Caki2 (cell line): ENCODE results near the gene CCDC120. TPM values are rescaled to one million over a fixed set of nuclear protein-coding genes. Genes with fewer than 3 reads are reported as not detected.

ENCODE experiments used
- DNase-seq: peaks from one replicate; pipeline ENCODE4 v3.0.0-alpha.2; 2015; ENCODE audit warnings: low read depth
- in situ Hi-C: cut with HindIII; loops from 2 replicates; pipeline ENCODE4 v1.10.0; 2016; ENCODE audit warnings: low sequenced_read_pairs, low pct_unique_long_range_greater_than_20kb, mixed read lengths
- total RNA-seq: library from RNA; depleted of rRNA; stranded (reverse); fragments of >200 nt; shearing (Covaris generic); gene quantifications from 2 replicates; pipeline ENCODE4 v1.2.3, GENCODE V29; 2014; ENCODE audit warnings: low replicate concordance; rRNA removed

CCDC120 gene, protein sequence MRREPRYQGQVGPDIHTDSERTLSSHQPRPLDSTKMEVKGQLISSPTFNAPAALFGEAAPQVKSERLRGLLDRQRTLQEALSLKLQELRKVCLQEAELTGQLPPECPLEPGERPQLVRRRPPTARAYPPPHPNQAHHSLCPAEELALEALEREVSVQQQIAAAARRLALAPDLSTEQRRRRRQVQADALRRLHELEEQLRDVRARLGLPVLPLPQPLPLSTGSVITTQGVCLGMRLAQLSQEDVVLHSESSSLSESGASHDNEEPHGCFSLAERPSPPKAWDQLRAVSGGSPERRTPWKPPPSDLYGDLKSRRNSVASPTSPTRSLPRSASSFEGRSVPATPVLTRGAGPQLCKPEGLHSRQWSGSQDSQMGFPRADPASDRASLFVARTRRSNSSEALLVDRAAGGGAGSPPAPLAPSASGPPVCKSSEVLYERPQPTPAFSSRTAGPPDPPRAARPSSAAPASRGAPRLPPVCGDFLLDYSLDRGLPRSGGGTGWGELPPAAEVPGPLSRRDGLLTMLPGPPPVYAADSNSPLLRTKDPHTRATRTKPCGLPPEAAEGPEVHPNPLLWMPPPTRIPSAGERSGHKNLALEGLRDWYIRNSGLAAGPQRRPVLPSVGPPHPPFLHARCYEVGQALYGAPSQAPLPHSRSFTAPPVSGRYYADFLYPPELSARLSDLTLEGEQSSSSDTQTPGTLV
- total RNA-seq: not detected in 2 replicates

GRCh38 chrX:49058794-49059193 lies at the start of gene CCDC120:
Gene CCDC120 (plus strand): TSS chrX:49058999. CDS start chrX:49062042, 3,043 bp downstream.
- no peak for DNase-seq
- in situ Hi-C loops: no loop called here

DNA sequence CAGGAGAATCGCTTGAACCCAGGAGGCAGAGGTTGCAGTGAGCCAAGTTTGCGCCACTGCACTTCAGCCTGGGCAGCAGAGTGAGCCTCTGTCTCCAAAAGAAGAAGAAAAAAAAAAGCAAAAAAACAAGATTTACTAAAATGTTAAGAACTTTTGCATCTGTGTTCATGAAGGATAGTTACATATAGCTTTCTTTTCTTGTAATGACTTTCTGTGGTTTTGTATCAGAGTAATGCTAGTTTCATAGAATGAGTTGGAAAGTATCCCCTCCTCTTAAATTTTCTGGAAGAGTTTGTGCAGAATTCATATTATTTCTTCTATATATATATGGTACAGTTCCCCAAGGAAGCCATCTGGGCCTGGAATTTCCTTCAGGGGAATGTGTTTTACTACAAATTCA lies 39.7 kb upstream of the CCDC120 start:
- DNase-seq: no peak
- in situ Hi-C loops: no loop called here

GRCh38 chrX:49019599-49020249 lies 39.1 kb upstream of the CCDC120 start:
- DNase-seq: no peak
- in situ Hi-C loops: no loop called here

DNA sequence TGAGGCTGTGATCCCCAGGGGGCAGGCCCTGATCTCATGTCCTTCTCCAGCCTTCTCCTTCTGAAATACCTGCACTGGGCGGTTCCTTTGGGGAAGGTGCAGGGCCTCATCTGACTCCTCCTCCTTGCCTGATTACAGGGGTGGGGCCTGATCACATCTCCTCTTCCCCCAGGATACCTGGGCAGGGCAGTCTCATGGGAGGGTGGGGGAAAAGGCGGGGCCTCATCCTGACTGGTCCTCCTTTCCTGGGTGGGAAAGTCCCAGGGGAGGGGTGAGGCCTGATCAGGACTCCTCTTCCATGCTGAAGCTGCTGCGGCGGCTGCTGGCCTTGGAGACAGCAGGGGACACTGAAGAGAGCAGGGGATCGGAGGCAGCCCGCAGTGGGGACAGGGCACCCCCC lies 28.9 kb upstream of the CCDC120 start:
- in situ Hi-C loops: no loop called here
- DNase-seq: peak; percentile 50

GRCh38 chrX:49030283-49030682 lies 28.5 kb upstream of the CCDC120 start:
- DNase-seq: no peak
- in situ Hi-C loops: no loop called here

DNA sequence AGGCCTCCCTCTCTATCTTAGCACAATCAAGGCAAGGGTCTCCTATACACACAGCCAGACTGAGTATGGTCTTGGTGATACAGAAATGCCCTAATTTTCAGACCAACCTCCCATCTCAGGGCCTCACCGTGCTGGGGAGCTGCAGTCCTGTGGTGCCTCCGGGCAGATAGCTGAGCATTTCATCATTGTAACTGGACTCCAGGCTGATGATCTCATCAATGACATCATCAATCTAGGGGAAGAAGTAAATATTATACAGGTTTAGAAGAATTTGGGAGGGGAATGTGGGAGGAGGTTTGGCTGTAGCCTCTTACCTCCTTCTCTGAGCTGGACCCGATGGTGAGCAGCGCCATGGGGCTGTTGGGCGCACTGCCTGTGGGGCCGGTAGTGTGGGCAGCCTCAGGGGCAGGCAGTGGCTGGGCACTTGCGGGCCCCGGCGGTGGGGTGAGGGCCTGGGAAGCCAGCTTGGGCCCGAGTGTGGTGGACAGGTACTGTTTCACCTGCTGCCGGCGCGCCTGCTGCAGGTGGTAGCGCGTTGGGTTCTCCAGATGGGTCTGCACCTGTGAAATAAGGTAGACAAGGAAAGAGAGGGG lies 20.8 kb upstream of the CCDC120 start:
- DNase-seq: peak; percentile 24
- in situ Hi-C loops: no loop called here

DNA sequence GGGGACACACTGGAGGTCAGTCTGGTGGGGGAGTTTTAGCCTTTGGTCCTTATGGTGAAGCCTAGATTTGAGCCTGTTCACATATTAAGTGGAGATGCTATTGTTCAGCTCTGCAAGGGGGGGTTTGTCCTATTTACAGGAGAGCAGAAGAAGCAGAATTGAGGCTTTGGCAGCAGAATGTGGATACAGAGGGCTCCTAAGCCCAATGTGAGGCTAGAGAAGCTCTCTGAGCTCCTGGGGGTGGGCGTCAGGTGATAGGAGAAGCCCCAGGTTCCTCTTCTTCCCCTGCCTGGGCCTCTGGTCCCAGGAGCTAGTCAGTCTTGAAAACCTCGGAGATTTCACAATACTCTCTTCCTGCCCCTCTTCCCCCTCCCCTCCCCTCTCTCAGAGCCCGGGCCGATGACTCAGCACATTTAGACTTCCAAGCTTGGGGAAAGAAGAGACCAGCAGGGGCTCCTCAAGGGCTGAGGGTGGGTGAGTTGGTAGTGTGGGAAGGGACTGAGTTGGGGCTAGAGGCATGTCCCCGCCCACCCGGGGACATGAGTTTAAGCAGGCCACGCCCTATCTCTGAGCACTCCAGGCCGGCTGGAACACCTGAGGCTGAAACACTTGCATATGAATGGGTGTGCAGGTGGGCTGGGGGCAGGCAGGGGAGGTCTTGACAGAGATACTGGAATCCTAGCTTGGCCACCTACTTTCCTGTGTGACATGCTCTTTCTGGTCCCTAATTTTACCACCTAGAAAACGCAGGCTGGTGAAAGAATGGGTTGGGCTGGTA lies 19.0 kb upstream of the CCDC120 start:
- in situ Hi-C loops: no loop called here
- DNase-seq: peak; percentile 96

DNA sequence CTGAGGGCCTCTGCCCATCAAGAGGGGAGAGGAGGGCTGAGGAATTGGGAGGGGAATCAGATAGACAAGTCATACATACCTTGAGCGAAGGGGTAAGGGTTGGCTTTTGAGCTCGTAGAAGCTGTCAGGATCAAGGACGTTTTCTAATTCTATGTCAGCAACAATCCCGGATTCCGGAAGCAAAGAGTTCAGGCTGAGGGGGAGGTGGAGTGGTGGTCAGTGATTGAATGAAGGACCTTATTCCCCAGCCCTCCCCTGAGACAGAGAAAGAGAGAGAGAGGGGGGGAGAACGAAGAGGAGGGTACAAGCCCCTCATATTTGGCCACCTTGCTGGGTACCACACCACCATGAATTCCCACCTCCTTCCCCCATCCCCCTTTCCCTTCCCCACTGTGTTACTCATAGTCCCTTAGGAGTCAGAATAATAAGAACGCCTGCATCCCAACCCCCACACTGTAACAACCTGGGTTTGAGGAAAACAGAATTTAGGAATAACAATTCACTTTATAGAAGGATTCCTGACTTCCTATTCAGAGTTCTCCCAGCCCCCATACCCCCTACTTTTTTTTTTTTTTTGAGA lies 18.3 kb upstream of the CCDC120 start:
- peak; percentile 29 for DNase-seq
- in situ Hi-C loops: no loop called here

GRCh38 chrX:49041744-49042580 lies 16.8 kb upstream of the CCDC120 start:
- DNase-seq: peak; percentile 40
- in situ Hi-C loops: no loop called here

DNA sequence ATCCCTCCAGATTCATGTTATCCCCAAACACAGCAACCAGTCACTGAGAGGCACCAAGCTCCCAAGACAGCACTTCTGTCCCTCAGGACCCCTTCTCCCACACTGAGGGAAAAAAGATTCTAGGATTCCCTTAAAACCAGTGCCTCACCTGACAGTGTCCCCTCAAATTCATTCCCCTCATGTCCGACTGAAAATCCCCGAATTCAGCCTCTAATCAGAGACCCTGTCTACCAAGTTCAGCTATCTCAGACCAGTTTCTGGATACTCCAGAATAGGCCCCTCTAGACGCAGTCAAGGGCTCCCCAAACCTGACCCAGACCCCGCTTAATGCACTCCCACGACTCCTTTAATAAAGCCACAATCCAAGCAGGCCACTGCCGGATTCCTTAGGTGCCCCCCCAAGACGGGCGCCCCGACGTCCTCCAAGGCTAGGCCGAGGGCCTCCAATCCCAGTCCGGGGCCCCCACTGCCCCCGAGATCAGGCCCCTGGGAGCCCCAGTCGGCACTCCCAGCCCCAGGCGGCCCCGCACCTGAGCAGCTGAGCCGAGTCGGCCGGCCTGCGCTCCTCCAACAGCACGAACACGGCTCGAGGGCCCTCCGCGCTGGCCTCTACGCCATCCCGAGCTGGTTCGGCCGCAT lies 16.1 kb upstream of the CCDC120 start:
- in situ Hi-C loops: no loop called here
- peak; percentile 16 for DNase-seq

GRCh38 chrX:49043220-49043986 lies 15.4 kb upstream of the CCDC120 start, which contains the start of gene TFE3:
Gene TFE3 (minus strand): TSS chrX:49043357. CDS start chrX:49043226, 131 bp downstream.
- peak; percentile 99 for DNase-seq
- in situ Hi-C loops: no loop called here

DNA sequence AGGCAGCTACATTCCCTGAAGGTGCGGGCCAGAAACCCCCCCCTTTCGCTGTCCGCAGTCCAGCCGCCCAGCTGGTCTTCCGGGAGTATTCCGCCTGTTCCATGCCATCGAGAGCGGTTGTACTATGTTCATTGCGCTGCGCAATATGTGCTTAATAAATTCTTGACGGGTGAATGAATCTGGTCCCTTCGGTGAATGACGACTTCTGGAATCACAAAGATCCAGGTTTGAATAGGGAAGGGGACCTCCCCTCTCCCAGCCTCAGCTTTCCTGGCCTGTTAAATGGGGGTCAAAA lies 14.9 kb upstream of the CCDC120 start:
- in situ Hi-C loops: no loop called here
- DNase-seq: no peak

DNA sequence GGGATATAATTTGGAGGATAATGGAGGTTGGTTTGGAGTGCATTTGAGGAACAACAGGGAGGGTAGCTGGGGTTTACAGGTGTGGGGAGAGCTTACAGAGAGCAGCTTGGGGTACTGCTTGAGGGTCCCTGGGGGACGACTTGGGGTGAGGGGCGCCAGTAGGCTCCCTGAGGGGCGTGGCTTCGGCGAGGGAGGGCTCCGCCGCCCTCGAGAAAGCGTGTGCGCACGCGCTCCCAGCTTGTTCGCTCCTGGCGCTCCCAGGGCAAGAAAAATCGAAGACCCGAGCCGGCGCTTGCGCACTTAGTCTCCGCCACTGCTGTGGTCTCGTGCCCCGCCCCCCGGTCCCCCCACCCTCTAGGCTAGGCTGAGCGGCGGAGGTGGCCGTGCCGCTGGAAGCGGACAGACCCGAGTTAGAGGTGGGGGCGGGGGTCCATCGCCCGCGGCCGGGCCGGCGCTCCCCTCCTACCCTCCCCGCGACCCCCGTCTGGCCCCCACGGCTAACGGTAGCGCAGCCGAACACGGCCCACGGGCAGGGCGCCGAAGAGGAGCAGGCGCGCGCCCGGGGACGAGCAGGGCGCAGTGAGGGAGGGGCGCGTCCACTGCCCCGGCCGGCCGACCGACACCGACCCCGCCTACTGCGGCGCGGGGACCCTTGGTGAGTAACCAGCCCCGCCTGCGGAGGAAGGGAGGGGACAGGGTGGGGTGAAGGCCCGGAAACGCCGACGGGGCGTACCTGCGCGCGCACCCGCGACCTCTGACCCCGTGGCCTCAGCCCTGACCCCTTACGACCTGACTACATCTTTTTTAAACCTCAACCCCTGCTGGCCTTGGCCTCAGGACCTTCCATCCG lies 5.4 kb upstream of the CCDC120 start:
- in situ Hi-C loops: no loop called here
- DNase-seq: no peak

- in situ Hi-C loops: no loop called here
- DNase-seq: no peak
These were observed 4.6 kb upstream of the CCDC120 start for GRCh38 chrX:49054073-49054762.

GRCh38 chrX:49059201-49059600 lies 402 bp downstream of the CCDC120 start:
- no peak for DNase-seq
- in situ Hi-C loops: no loop called here
